GM12874 (cell line): ENCODE results near the gene KIF5A.

Experiments used
- CTCF ChIP-seq: IDR thresholded peaks from 2 replicates; pipeline ENCODE4 v1.5.1; 2011; ENCODE audit warnings: low read depth, mild to moderate bottlenecking, control low read depth, low read length, moderate library complexity; ENCODE audit not compliant: insufficient read depth

KIF5A gene

DNA sequence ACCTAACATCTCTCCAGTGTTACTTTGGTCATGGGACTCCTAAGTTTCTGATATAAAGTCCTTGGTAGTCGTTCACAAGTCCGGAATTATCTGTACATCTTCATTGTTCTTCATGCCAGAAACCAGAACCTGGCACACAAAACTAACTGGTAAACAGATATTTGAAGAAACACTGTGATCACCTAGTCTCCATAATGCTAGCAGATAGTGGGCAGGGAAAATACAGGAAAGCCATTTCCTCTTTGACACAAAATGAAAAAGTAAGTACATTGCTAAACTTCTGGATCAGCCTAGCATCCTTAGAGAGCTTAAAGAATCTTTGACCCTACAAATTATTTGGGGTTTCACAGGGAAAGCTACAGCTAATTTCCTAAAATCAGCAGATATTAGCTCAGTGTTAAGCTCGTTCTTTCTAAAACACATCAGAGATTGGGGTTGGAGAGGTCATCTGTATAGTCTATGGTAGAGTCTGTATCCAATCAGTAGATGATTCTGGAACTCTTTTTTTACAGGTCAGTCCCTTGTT, 34.4 kb upstream of the KIF5A start:
- TF ChIP-seq CTCF = no peak

- TF ChIP-seq CTCF = no peak
Measured at GRCh38 chr12:57515934-57516541, 33.8 kb upstream of the KIF5A start.

DNA sequence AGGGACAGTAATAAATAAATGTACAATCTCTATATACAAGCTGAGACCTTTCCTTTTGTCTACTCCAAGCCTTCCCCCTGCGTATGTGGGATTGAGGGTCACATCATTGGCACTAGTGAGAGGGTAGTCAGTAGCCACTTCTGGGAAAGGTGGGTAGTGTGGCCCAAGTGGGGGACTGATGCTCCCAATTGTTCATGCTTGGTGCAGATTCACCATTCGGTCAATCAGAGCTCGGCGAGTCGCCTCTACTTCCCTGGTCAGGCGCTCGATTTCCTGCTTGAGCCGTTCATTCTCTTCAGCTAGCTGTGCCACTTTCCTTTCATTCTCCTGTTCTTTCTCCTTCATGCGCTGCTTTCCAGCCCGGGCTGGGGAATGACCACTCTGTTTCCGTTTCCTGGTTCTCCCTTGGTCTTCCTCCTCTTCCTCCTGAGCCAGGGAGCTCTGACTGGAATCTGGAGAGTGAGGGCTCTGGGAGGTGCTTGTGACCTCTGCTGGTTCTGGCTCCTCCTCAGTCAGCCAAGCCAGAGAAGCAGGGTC, 33.2 kb upstream of the KIF5A start:
- TF ChIP-seq CTCF = no peak

DNA sequence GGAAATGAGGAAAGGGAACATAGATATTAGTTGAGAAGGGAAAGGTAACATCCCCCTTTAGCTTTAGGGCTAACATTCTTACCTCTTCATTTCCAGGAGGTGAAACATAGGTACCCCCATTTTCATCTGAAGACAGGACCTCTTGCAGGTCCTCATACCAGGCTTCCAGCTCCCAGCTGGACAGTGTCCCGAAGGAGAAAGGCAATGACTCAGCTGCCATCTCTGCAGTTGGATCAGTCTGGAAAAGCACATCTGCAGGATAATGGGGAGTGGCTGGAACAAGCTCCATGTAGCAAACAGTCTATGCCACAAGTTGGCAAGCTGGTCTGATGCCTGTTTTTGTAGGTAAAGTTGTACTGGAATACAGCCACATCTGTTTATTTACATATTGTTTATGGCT, 32.7 kb upstream of the KIF5A start:
- no peak for TF ChIP-seq CTCF

- no peak for TF ChIP-seq CTCF
Measured at GRCh38 chr12:57518176-57518919, 31.5 kb upstream of the KIF5A start.

GRCh38 chr12:57518920-57519795, 30.7 kb upstream of the KIF5A start:
- no peak for TF ChIP-seq CTCF

DNA sequence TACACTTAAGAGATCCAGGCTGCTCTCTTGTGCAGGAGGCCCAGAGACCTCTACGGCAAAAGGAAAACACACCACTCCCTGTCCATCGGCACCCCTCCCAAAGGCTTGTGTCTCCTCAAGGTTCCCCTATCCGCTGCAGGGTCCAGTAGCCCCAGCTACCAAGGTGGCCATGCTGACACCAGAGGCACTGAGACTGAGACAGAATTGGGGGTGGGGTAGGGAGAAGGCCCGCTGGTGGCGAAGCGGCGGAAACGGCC, 30.1 kb upstream of the KIF5A start:
- no peak for TF ChIP-seq CTCF
